ENCODE results near the gene PTMA.
"Not testable (repeated sequence)": the region's sequence is repeated elsewhere in the genome, so short reads cannot be mapped to it uniquely, and the experiment has no call there.

PTMA gene

DNA sequence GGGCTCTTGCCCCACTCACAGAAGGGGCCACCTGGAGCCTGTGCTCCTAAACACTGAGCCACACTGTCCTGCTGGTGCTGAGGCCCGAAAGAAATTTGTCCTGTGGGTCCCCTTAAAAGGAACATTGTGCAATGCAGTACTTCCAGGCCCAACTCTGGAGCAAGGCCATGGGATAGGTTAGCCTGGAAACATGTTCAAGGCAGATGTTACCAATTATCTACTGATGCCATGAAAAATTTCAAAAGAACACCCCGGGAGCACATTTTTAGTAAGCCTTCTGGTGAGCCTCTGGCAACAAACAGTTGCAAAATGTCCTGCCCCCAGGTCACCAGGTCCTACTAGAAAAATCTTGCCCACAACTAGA lies 12.3 kb upstream of the PTMA start:
- DNase-seq (ENCODE audit: low read depth in 2 of 2) = peak; percentile 66 to 68

GRCh38 chr2:231699006-231699405 lies 9.3 kb upstream of the PTMA start:
- no peak for DNase-seq (ENCODE audit: low read depth in 2 of 2)

DNA sequence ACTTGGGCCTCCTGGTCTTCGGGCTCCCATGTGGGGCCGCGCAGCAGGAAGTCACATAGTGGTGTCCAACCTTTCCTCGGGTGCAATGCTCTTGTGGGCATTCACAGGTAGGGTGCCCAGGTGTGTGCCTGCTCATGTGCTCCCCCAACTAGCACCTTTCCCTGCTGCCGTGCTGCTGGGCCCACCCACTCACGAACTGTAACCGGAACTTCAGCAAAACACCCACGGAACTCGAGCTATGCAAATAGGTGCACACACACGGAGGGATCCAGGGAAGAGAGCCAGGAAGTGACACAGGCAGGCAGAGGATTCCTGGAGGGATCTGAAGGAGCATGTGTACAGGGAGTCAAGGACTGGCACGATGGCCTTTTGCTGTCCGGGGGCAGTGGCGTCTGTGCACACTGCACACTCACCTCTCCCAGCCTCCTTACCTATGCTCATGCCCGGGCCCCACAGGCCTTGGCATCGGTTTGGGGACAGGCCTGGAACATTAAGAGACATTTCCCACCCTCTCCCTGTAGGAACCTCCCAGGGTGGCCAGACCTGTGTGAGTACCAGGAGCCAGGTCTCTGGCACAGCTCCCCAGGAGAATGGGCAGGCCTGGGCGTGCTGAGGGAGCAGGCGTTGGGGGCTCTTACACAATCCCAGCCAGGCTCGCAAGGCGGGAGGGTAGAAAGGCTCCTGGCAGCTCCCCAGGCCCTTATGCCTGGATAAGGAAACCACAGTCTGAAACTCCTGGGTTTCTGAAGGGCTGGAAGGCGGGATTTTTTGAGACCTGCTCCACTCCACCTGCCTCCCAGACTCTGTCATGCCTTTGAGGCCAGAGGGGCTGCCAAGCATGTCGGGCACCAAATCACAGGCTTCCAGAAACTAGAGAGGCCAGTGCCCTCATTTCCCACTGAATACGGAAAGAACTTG lies 6.6 kb upstream of the PTMA start:
- no peak for DNase-seq (ENCODE audit: low read depth in 2 of 2)

GRCh38 chr2:231704017-231704416 lies 4.3 kb upstream of the PTMA start:
- DNase-seq (ENCODE audit: low read depth in 2 of 2) = no peak

DNA sequence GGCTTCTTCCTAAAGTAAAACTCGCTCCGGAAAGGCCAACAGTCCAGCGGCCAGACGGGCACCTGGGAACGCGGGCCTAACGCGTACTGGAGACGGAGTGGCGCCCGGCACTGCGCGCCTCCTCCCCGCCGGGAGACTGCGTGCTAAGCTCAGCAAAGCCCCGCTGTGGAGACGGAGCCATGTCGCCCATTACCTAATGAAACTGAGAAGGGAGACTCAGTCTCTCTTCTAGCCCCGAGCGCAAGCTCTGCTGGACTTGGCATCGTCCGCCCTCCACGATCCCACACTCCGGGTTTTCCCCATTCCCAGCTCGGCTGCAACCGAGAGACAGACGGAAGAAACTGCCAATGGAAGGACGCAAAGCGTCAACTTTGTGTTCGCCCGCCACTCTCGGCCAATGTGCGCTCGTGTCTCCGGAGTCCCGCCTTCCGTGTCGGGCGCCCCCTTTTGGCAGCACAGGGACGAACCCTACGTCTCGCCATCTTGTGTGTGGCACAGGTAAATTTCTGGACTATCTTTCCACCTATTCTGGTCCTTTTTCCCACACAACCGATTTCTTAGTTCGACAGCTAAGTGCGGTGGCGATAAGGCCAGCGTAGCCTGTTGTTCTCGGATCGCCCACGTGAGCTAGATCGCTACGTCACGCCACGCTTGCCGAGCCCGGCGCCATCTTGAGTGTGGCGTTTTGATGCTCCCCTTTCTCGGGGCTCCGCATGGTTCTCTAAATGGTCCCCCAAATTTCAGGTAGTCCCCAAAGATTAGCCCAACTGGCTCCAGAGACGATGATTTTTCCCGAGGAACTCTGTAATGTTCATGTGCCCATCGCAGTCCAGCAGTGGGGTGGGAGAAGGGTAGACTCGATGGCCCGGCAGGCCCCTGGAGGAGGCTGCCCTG lies 1.3 kb upstream of the PTMA start:
- DNase-seq (ENCODE audit: low read depth in 2 of 2) = peak; percentile 98

DNA sequence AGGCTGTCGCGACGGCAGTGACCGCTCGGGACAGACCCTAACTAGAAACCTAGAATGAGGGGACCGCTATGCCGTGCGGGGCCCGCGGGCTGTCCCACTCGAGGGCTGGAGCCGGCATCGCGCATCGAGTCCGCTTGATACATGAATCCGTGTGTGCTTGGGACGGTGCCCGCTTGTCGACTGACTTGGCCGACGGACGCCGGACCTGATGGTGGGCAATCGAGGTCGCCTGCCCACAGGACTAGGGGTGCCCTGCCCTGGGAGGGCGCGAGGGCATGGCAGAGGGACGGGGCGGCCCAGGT lies 749 bp upstream of the PTMA start:
- DNase-seq (ENCODE audit: low read depth in 2 of 2) = no peak

DNA sequence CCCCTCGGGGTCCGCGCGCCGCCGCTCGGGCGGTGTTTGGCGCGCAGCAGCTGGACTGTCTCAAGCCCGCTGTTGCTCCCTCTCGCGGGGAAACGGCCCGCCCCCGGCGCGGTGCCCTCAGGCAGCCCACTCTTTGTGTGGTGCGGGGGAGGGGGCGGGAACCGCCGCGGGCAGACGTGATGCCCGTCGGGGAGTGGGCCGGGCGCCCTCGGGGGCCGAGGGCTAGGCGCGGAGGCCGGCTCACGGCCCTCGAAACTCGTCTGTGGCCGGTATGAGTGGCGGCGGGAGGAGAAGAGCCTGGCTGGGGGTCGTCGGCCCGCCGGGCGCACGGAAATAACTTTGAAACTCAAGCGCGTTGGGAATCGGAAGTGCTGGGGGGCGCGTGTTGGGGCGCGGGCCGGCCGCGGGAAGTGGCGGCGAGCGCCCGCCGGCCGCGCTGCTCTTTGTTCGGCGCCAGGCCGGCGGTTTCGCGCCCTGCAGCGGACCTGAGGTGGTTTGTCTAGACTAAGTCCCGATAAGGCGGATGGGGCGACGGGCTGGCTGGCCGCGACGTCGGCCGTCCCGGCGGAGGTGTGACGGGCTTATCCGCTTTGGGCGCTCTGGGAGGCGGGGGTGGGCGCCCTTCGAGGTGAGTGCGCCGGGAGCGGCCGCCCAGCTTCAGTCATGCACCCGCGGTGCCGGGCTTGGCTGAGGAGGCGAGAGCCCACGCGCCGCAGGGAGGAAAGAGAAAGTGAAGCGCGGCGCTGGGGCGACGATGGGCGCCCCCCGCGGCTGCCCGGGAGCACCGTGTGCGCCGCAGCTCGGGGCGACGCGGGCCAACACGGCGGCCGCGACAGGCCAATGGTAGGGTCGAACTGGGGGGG lies 679 bp downstream of the PTMA start:
- DNase-seq (ENCODE audit: low read depth in 2 of 2) = no peak

GRCh38 chr2:231709636-231709980 lies 1.3 kb downstream of the PTMA start:
- DNase-seq (ENCODE audit: low read depth in 2 of 2) = no peak

- DNase-seq (ENCODE audit: low read depth in 2 of 2) = peak; percentile 60 to 71
Observed at GRCh38 chr2:231709981-231710798, 1.9 kb downstream of the PTMA start.

DNA sequence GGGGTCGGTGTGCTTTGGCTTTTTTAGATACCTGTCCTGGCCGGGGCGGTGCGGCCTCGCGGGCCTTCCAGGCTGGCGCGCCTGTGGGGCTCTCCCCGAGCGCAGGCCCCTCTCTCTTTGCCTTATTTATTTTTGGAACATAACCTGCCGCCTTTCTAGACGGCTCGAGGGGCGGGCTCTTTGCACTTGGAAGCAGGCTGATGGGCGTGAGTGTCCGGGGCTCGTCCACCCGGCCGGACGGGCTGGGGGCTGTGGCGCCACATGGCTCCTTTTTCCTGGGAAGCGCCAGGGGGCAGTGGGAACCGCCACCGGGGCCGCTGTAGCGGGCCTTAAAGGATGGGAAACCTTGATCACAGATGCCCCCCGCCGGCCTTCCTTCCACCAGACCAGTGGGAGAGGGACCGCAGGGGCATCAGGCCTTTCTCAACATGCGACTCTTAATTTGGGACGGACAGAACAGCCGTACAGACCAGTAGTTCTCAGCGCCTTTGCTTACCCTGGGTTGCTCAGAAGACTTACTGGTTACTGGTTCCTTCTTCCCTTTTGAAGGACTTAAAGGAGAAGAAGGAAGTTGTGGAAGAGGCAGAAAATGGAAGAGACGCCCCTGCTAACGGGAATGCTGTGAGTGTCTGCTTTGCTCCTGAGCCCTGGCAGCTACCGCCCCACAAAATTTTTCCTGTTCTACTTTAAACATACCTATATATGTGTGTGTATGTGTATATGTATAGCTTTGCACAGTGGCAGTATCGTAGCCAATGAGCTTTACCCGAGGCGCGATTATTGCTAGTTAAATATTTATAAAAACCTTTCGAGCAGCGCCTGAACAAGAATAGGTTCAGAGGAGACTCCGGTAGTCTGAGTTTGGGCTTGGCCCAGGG lies 2.7 kb downstream of the PTMA start:
- no peak for DNase-seq (ENCODE audit: low read depth in 2 of 2)

GRCh38 chr2:231711677-231712450 lies 3.5 kb downstream of the PTMA start:
- DNase-seq (ENCODE audit: low read depth in 2 of 2) = no peak

DNA sequence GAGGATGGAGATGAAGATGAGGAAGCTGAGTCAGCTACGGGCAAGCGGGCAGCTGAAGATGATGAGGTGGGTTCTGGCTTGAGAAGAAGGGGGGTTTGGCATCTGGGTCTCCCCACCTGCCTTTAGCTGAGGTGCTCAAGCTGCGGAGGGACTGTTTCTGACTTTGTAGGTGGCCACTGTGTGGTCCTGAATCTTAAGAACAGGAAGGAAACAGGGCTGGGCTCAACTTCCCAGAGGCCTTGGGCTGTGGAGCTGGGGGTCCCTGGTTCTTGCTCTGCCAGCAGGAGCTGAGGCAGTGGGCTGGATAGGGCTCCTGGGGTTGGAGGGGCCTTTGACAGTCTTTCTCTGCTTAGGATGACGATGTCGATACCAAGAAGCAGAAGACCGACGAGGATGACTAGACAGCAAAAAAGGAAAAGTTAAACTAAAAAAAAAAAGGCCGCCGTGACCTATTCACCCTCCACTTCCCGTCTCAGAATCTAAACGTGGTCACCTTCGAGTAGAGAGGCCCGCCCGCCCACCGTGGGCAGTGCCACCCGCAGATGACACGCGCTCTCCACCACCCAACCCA lies 4.2 kb downstream of the PTMA start:
- DNase-seq (ENCODE audit: low read depth in 2 of 2) = not testable (repeated sequence)

- DNase-seq (ENCODE audit: low read depth in 2 of 2) = not testable (repeated sequence)
Observed at GRCh38 chr2:231713406-231713729, 5.0 kb downstream of the PTMA start.

DNA sequence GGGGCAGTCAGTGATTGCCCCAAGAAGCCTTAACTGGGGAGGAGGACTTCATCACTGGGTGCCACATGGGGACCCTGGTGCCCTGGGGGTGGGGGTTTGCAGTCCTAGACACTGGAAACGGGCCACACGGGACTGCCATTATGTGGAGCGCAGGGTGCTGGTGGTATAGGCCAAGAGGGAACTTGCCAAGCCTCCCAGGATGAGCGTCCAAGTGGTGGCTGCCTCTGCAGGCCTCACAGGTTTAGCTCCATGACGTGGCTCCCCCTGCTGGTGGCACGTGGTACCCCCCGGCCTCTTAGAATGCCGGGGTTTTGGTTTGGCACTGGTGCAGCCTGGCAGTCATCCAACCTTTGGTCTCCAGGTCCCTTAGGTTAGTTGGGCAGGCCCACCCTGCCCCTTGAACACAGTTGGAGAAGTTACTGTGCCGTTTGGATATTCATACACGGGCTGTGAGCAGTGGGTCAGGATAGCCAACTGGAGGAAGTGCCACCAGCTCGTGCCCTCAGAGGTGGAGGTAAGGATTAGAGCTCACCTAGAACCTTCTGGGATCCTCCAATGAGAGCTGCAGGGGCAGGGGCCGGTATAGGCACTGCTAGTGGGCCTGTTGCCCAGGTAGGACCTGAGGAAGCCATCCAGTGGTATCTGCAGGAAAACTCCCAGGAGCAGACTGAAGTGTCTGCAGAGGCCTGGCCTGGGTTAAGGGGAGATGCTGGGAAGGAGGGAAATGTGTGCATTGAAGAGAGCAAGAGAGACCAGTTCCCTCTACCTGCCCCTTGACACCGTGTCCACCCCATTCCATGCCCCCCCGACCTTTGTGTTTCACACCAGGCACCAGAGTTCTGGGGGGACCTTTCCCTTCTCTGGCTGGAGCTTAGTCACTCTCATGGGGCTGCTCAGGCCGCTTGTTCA lies 5.7 kb downstream of the PTMA start:
- peak; percentile 69 to 74 for DNase-seq (ENCODE audit: low read depth in 2 of 2)

DNA sequence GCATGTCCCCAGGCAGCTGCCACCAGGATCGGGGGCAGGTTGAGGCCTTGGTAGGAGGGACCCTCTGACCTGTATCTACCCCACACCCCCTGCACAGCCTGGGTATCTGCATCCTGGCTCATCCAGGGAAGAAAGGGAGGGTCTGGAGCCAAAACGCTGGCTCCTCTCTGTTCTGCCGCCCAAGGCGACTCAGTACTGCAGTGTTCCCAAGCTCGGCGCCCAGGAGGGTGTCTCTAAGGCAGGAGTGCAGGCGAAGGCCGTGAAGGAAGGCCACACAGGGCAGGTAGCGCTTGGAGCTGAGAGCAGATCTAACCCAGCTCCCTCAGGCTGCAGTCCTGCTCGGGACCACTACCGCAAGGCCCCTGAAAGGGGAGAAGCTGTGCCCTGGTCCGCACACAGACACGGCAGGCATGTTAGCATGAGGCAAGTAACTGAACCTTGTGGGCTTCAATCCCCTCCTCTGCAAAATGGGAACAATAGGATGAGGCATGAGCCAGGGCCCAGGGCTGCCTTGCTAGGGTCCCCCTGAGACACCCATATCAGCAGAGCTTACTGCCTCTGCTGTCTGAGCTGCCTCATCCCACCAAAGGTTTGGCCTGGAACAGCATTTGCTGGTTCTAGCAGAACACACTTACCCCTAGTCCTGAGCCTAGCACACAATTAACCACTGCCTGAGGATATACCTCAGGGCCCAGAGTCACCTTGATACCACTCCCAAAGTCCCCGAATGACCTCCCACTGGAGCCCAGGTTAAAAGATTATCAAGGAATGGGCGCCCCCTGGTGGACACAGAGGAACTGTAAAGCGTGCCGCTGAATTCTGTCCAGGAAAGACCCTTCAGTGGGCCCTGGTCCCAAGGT lies 6.5 kb downstream of the PTMA start:
- DNase-seq (ENCODE audit: low read depth in 2 of 2) = no peak

DNA sequence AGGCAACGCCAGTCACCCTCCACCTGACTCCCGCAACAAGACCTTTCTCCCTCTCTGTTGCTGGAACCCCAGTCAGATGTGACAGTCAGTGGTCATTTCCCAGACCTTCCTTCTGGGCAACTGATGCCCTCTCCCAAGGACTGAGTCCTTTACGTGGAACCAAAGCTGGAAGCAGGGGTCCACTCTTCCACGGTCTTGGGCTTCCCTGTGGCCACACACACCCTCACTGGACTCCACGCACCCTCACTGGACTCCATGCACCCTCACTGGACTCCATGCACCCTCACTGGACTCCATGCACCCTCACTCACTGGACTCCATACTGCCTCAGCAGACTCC lies 7.1 kb downstream of the PTMA start:
- DNase-seq (ENCODE audit: low read depth in 2 of 2) = no peak

DNA sequence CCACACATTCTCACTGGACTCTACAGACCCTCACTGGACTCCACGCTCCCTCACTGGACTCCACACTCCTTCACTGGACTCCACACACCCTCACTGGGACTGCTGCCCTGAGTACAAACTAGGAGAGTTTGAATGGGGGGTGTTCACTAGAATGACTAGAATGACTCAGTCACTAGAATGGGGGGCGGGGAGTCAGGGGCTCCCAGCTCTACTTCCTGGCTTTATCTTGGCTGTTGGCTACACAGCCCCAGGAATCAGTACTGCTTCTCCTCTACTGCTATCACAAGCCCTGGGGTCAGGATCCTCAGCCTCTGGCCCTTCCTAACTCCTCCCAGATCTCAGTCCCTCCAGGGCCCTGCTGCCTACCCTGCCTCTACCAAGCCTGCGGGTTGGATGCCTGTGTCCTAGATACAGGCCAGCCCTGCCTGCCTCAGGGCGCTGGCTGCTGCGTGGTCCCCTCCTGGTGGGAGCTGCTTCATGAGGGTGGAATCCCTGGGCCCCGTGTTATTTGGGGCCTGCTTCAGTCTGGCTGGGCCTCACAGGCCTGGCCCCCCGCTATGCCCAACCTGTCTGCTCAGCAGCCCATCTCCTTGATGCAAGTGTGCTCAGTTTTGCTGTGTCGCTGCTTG lies 7.8 kb downstream of the PTMA start:
- DNase-seq (ENCODE audit: low read depth in 2 of 2) = no peak

Measured in fibroblast of skin of left quadriceps (primary cell).